H9 (cell line): ENCODE results near the gene TIFAB. TPM values are rescaled to one million over a fixed set of nuclear protein-coding genes. Genes with fewer than 3 reads are reported as not detected.

Experiments
- DNase-seq: peaks from one replicate; pipeline ENCODE4 v3.0.0-alpha.2; 2017
- H2AFZ ChIP-seq: one replicate; pipeline ENCODE4 v1.6.1; 2013; ENCODE audit warnings: mild to moderate bottlenecking, low read length, control low read depth, moderate library complexity
- H2AK5ac ChIP-seq: 2 replicates; pipeline ENCODE4 v1.6.1; 2013; ENCODE audit warnings: low read length, control low read depth, mixed read lengths; ENCODE audit not compliant: insufficient read length
- H2BK120ac ChIP-seq: one replicate; pipeline ENCODE4 v1.6.1; 2013; ENCODE audit warnings: low read depth, mild to moderate bottlenecking, low read length, control low read depth, inconsistent platforms; ENCODE audit not compliant: poor library complexity, severe bottlenecking
- H2BK12ac ChIP-seq: 2 replicates; pipeline ENCODE4 v1.6.1; 2013; ENCODE audit warnings: low read length, control low read depth, mixed read lengths, low read depth; ENCODE audit not compliant: insufficient read length
- H2BK15ac ChIP-seq: 2 replicates; pipeline ENCODE4 v1.6.1; 2013; ENCODE audit warnings: low read depth, low read length, control low read depth
- H2BK20ac ChIP-seq: one replicate; pipeline ENCODE4 v1.6.1; 2013; ENCODE audit warnings: low read depth, mild to moderate bottlenecking, low read length, control low read depth, inconsistent platforms; ENCODE audit not compliant: poor library complexity, severe bottlenecking
- H2BK5ac ChIP-seq: 2 replicates; pipeline ENCODE4 v1.6.1; 2013; ENCODE audit warnings: low read length, control low read depth, mixed read lengths; ENCODE audit not compliant: insufficient read length
- H3K14ac ChIP-seq: 2 replicates; pipeline ENCODE4 v1.6.1; 2013; ENCODE audit warnings: low read length, control low read depth; ENCODE audit not compliant: insufficient read depth
- H3K18ac ChIP-seq: 2 replicates; pipeline ENCODE4 v1.6.1; 2013; ENCODE audit warnings: low read depth, mild to moderate bottlenecking, mixed read lengths, low read length, control low read depth; ENCODE audit not compliant: insufficient read length
- H3K23ac ChIP-seq: 2 replicates; pipeline ENCODE4 v1.6.1; 2013; ENCODE audit warnings: low read length, control low read depth, mixed read lengths, low read depth; ENCODE audit not compliant: insufficient read length
- H3K23me2 ChIP-seq: 2 replicates; pipeline ENCODE4 v1.6.1; 2013; ENCODE audit warnings: low read depth, mild to moderate bottlenecking, mixed read lengths, low read length, control low read depth; ENCODE audit not compliant: insufficient read length, poor library complexity, severe bottlenecking
- H3K27ac ChIP-seq: 2 replicates; pipeline ENCODE4 v1.5.1; 2013; ENCODE audit warnings: low read length, control low read depth, mixed read lengths, low read depth; ENCODE audit not compliant: insufficient read length
- H3K27me3 ChIP-seq: 2 replicates; pipeline ENCODE4 v1.6.1; 2013; ENCODE audit warnings: low read length, control low read depth, inconsistent platforms; ENCODE audit not compliant: insufficient read depth
- H3K4ac ChIP-seq: 2 replicates; pipeline ENCODE4 v1.6.1; 2013; ENCODE audit warnings: low read depth, mild to moderate bottlenecking, control low read depth, inconsistent platforms, low read length, moderate library complexity
- H3K4me1 ChIP-seq: 2 replicates; pipeline ENCODE4 v1.6.1; 2013; ENCODE audit warnings: low read length, control low read depth, inconsistent platforms; ENCODE audit not compliant: insufficient read depth
- H3K4me2 ChIP-seq: 2 replicates; pipeline ENCODE4 v1.6.1; 2013; ENCODE audit warnings: low read length, control low read depth, mixed read lengths; ENCODE audit not compliant: insufficient read length, insufficient read depth
- H3K56ac ChIP-seq: 2 replicates; pipeline ENCODE4 v1.6.1; 2013; ENCODE audit warnings: low read depth, mild to moderate bottlenecking, mixed read lengths, low read length, control low read depth; ENCODE audit not compliant: insufficient read length
- H3K79me1 ChIP-seq: 2 replicates; pipeline ENCODE4 v1.6.1; 2013; ENCODE audit warnings: low read depth, mild to moderate bottlenecking, moderate library complexity, low read length, control low read depth, inconsistent platforms; ENCODE audit not compliant: insufficient read depth, poor library complexity, severe bottlenecking
- H3K79me2 ChIP-seq: 2 replicates; pipeline ENCODE4 v1.6.1; 2013; ENCODE audit warnings: low read length, control low read depth, inconsistent platforms; ENCODE audit not compliant: insufficient read depth
- H3K9ac ChIP-seq: 2 replicates; pipeline ENCODE4 v1.6.1; 2013; ENCODE audit warnings: low read length, control low read depth, mixed read lengths; ENCODE audit not compliant: insufficient read length; ENCODE audit errors: extremely low read depth
- H3K9me3 ChIP-seq: one replicate; pipeline ENCODE4 v1.6.1; 2013; ENCODE audit warnings: low read depth, low read length, inconsistent platforms; ENCODE audit not compliant: control insufficient read depth
- H3T11ph ChIP-seq: one replicate; pipeline ENCODE4 v1.6.1; 2013; ENCODE audit warnings: mild to moderate bottlenecking, low read length, control low read depth, inconsistent platforms
- H4K20me1 ChIP-seq: one replicate; pipeline ENCODE4 v1.6.1; 2013; ENCODE audit not compliant: control insufficient read depth, insufficient read length, insufficient read depth
- H4K5ac ChIP-seq: 2 replicates; pipeline ENCODE4 v1.6.1; 2013; ENCODE audit warnings: low read depth, mild to moderate bottlenecking, mixed read lengths, low read length, control low read depth; ENCODE audit not compliant: insufficient read length
- H4K8ac ChIP-seq: replicated peaks from 2 replicates; pipeline ENCODE4 v1.6.1; 2013; ENCODE audit warnings: low read length, control low read depth, mixed read lengths, low read depth; ENCODE audit not compliant: insufficient read length
- H4K91ac ChIP-seq: 2 replicates; pipeline ENCODE4 v1.6.1; 2013; ENCODE audit warnings: low read depth, mild to moderate bottlenecking, moderate library complexity, mixed read lengths, low read length, control low read depth; ENCODE audit not compliant: insufficient read length
- H3K27ac Mint-ChIP-seq, 3 experiments: 2 replicates in 2 of 3; 3 replicates in 1 of 3; pipeline ENCODE4 v1.8.0; 2020 to 2021; ENCODE audit warnings: mixed read lengths in 3 of 3, mild to moderate bottlenecking in 1 of 3, moderate library complexity in 1 of 3
- H3K27me3 Mint-ChIP-seq: 2 replicates; pipeline ENCODE4 v1.8.0; 2021; ENCODE audit warnings: low read depth, mild to moderate bottlenecking, moderate library complexity, mixed read lengths
- H3K36me3 Mint-ChIP-seq, 3 experiments: 2 replicates in 2 of 3; 3 replicates in 1 of 3; pipeline ENCODE4 v1.8.0; 2020 to 2021; ENCODE audit warnings: low read depth in 3 of 3, mixed read lengths in 3 of 3; ENCODE audit not compliant: insufficient read depth in 1 of 3
- H3K4me1 Mint-ChIP-seq, 2 experiments: 2 replicates each; pipeline ENCODE4 v1.8.0; 2020; ENCODE audit warnings: mixed read lengths in 2 of 2
- H3K4me3 Mint-ChIP-seq, 2 experiments: 2 replicates in 1 of 2; 3 replicates in 1 of 2; pipeline ENCODE4 v1.8.0; 2020 to 2021; ENCODE audit warnings: mild to moderate bottlenecking in 2 of 2, mixed read lengths in 2 of 2, moderate library complexity in 1 of 2
- H3K9me3 Mint-ChIP-seq, 2 experiments: 2 replicates in 1 of 2; 3 replicates in 1 of 2; pipeline ENCODE4 v1.8.0; 2020; ENCODE audit warnings: mild to moderate bottlenecking in 2 of 2, mixed read lengths in 2 of 2, moderate library complexity in 1 of 2
- CTCF ChIP-seq: fragments of 200-600 bp; sonication (generic); conservative IDR thresholded peaks from 3 replicates; pipeline ENCODE4 v1.8.0; 2021; ENCODE audit warnings: antibody characterized with exemption, mild to moderate bottlenecking
- WGBS: extraction: QIAGEN DNeasy Blood & Tissue Kit; methylation state at CpG from one replicate; pipeline ENCODE4 v1.1.7; 2013; ENCODE audit warnings: missing lambda C conversion rate, low lambda C conversion rate, mixed read lengths; ENCODE audit not compliant: insufficient read length; ENCODE audit errors: extremely low coverage; 5-methylcytosine and 5-hydroxymethylcytosine counted together
- total RNA-seq: library from RNA; stranded (reverse); gene quantifications from 2 replicates; pipeline ENCODE4 v1.2.1, GENCODE V29; 2021

Gene TIFAB
- total RNA-seq, 1 experiment from 2014 or later = not detected

- H3K27me3 ChIP-seq = peaks cover 25% of the 10 kb centered on the region; the same call in 1 of the 2 replicates
- Mint-ChIP-seq H3K4me1 (peaks cover 20 to 22% of the 10 kb centered on the region in 2 experiments), H3K4me3 (no peak overlapping the region), H3K9me3 (peaks cover 16 to 19% of the 10 kb centered on the region in 2 experiments), H3K36me3 (peaks cover 4 to 6% (median 5%) of the 10 kb centered on the region in 3 experiments; a peak in 5 of 7 replicates), H3K27ac (no peak overlapping the region), H3K27me3 (peaks cover 88% of the 10 kb centered on the region)
- no peak for DNase-seq
- H3K23ac ChIP-seq = no peak overlapping the region
- H3K79me2 ChIP-seq = no peaks in the 10 kb centered on the region
- H3K9me3 ChIP-seq = no peaks in the 10 kb centered on the region
- H4K8ac ChIP-seq = no peak overlapping the region
- no peak overlapping the region for H3K27ac ChIP-seq
- no peak overlapping the region for H3T11ph ChIP-seq
- H4K20me1 ChIP-seq = peaks cover 2% of the 10 kb centered on the region
- H3K79me1 ChIP-seq = no peaks in the 10 kb centered on the region
- no peak overlapping the region for H2BK20ac ChIP-seq
- no peak overlapping the region for H2BK5ac ChIP-seq
- no peak overlapping the region for H2AFZ ChIP-seq
- TF ChIP-seq CTCF = no peak
- H3K56ac ChIP-seq = no peak overlapping the region
- no peak overlapping the region for H3K14ac ChIP-seq
- H4K5ac ChIP-seq = no peak overlapping the region
- no peak overlapping the region for H2AK5ac ChIP-seq
- H3K4me1 ChIP-seq = peaks cover 9% of the 10 kb centered on the region; the same call in 1 of the 2 replicates
- WGBS = no CpG with 5 or more reads among the region's 2 CpGs
- no peak overlapping the region for H3K18ac ChIP-seq
- no peak overlapping the region for H4K91ac ChIP-seq
- H3K4me2 ChIP-seq = no peak overlapping the region
- H3K4ac ChIP-seq = no peak overlapping the region
- H3K9ac ChIP-seq = no peak overlapping the region
- H2BK15ac ChIP-seq = no peak overlapping the region
- no peak overlapping the region for H2BK120ac ChIP-seq
- no peak overlapping the region for H2BK12ac ChIP-seq
- peaks cover 3% of the 10 kb centered on the region for H3K23me2 ChIP-seq
These were observed 47.1 kb downstream of the TIFAB start for GRCh38 chr5:135405082-135405481.
